ENCODE data around the gene FAN1.

Gene FAN1

DNA sequence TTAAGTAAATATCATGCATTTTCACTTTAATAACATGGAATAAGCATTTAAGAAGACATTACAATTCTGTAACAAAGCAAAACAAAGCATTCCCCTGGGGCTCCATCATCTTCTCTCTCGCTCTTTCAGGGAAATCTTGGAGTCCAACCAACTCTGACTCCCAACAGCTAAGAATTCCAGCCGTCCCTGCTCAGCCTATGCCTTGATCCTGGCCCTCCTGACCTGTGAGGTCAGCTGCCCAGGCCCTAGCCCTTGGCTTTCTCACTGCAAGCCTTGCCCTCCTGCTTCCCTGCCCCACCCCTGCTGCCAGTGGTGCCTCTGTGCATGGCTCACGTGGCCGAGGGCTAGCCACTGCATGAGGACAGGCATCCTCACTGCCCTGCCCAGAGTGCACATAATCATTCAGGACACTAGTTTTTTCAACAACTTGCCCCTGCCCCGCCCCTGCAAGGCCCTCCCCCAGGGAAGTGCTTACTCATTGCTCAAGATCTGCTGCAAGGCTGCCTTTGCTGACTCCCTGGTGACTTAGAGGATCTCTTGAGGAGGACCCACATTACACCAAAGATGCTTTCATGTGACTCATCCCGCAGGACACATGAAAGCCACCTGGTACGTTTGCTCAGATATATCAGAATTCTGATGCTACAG is 50.1 kb downstream of the FAN1 start:
- H3K4me3 ChIP-seq (ENCODE audit: low read depth, low read length) = no peak overlapping the region
- no peak for DNase-seq (ENCODE audit: low read depth)
- TF ChIP-seq, protein P1, sequence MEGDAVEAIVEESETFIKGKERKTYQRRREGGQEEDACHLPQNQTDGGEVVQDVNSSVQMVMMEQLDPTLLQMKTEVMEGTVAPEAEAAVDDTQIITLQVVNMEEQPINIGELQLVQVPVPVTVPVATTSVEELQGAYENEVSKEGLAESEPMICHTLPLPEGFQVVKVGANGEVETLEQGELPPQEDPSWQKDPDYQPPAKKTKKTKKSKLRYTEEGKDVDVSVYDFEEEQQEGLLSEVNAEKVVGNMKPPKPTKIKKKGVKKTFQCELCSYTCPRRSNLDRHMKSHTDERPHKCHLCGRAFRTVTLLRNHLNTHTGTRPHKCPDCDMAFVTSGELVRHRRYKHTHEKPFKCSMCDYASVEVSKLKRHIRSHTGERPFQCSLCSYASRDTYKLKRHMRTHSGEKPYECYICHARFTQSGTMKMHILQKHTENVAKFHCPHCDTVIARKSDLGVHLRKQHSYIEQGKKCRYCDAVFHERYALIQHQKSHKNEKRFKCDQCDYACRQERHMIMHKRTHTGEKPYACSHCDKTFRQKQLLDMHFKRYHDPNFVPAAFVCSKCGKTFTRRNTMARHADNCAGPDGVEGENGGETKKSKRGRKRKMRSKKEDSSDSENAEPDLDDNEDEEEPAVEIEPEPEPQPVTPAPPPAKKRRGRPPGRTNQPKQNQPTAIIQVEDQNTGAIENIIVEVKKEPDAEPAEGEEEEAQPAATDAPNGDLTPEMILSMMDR (IDR thresholded peaks at IDR 0.05; ENCODE audit: low read depth, low read length, missing control alignments) = no peak

- no peak for DNase-seq (ENCODE audit: low read depth)
- no peak overlapping the region for H3K4me3 ChIP-seq (ENCODE audit: low read depth, low read length)
- TF ChIP-seq, protein P1 (IDR thresholded peaks at IDR 0.05; ENCODE audit: low read depth, low read length, missing control alignments) = no peak
Measured at GRCh38 chr15:30954674-30955073, 51.0 kb downstream of the FAN1 start.

DNA sequence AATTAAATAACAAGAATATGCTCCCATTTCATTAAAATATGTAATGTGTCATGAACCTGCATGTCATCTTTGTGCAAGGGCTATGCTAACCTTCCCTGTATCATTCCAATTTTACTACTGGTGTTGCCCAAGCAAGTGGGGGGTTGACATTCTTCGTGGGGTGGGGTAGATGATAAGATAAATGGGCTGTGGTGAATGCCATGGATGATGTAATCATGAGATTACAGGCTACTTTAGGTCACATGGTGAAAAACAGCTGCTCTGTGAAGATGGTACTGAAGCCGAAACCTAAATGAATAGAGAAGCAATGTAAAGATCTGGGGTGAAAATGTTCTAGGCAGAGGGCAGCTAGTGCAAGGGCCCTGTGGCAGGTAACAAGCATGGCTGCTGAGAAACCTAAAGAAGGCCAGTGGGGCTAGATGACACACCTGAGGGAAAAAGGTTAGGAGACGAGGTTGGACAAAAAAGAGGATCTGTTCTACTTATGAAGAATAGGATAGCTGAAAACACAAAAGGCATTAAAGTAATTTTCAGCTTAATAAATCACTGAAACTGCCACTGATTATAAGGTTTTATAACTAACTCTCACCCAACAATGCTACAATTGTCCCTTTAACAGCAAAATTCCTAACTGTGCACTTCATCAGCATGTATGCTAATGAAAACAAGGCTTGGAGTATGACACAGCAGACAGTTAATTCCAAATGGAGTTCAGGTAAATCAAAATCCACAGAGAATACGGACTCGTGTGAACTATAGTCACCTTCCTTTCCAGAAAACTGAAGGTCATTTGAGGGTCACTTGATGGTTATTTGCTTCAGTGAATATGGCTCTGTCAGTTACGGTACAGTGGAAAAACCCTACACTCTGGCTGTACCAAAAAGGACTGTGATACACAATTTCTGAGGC is 52.8 kb downstream of the FAN1 start:
- DNase-seq (ENCODE audit: low read depth) = no peak
- no peak overlapping the region for H3K4me3 ChIP-seq (ENCODE audit: low read depth, low read length)
- TF ChIP-seq, protein P1 (IDR thresholded peaks at IDR 0.05; ENCODE audit: low read depth, low read length, missing control alignments) = no peak

- DNase-seq (ENCODE audit: low read depth) = no peak
- H3K4me3 ChIP-seq (ENCODE audit: low read depth, low read length) = no peak overlapping the region
- TF ChIP-seq, protein P1 (IDR thresholded peaks at IDR 0.05; ENCODE audit: low read depth, low read length, missing control alignments) = no peak
Measured at GRCh38 chr15:30958219-30958618, 54.5 kb downstream of the FAN1 start.

DNA sequence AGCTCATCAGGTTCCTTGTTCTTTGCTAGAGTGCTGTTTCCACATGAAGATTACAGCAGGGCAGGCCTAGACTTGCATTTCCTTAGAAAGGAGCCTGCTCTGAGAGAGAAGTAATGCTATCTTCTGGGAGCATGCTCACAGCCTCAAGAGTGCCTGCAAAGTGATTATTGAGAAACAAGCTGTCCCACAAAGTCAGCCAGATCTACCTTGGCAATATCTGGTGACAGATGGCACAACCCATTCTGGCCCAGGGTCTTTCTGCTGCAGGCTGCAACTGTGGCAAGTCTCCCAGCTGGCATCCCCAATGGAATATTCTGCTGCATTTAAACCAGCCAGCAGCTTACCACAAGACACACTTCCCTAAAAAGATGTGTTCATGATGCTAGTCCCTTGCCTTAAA is 58.4 kb downstream of the FAN1 start:
- no peak overlapping the region for H3K4me3 ChIP-seq (ENCODE audit: low read depth, low read length)
- DNase-seq (ENCODE audit: low read depth) = no peak
- TF ChIP-seq, protein P1 (IDR thresholded peaks at IDR 0.05; ENCODE audit: low read depth, low read length, missing control alignments) = no peak

DNA sequence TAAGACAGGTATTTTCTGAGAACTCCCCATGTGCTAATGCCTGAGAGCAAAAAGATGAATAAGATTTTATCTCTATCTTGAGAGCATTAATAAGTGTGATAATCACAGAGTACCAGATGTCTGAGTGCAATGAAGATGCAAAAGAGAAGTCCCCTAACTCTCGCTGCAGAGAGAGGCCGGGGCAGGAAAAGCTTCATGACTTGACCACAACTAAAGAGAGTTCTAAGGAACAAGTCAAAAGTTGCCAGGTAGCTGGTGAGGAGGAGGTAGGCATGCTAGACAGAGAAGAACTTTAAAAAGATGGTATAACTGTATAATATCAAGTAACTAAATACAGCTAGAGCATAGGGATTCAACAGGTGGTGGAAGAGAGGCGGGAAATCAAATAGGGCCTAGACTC is 58.9 kb downstream of the FAN1 start:
- TF ChIP-seq, protein P1 (IDR thresholded peaks at IDR 0.05; ENCODE audit: low read depth, low read length, missing control alignments) = no peak
- no peak overlapping the region for H3K4me3 ChIP-seq (ENCODE audit: low read depth, low read length)
- no peak for DNase-seq (ENCODE audit: low read depth)

All from GM12864 (cell line).